ENCODE measurements around the gene SCO2. TPM values are rescaled to one million over a fixed set of nuclear protein-coding genes. Genes with fewer than 3 reads are reported as not detected.

Gene SCO2
- polyA plus RNA-seq, 1 donor (not counting 4 experiments of a cell fraction or from before 2014, with no cell fraction given) = 1.9 TPM

GRCh38 chr22:50544746-50545253, 19.4 kb upstream of the SCO2 start:
- dilution Hi-C loops (cut with MboI; ENCODE audit: extremely low pct_ligation_motif_present, low sequenced_read_pairs) = no loop called here
- Histone ChIP-seq H3K9me3 (ENCODE audit: control insufficient read depth, low read depth, low read length) (no peaks in the 10 kb centered on the region), H3K79me2 (ENCODE audit: control insufficient read depth, insufficient read depth, low read length) (no peaks in the 10 kb centered on the region), H3K27me3 (ENCODE audit: control insufficient read depth, extremely low read depth, insufficient read depth, low read length) (peaks cover 13% of the 10 kb centered on the region), H3K9me1 (ENCODE audit: control insufficient read depth, extremely low read depth, insufficient read depth, low read length) (no peaks in the 10 kb centered on the region), H3K4me2 (ENCODE audit: control insufficient read depth, extremely low read depth, insufficient read depth, low read depth, low read length) (peak overlapping the region; percentile 68), H3K36me3 (ENCODE audit: control insufficient read depth in 2 of 2, extremely low read depth in 1 of 2, insufficient read depth in 2 of 2, low read length in 2 of 2) (no peaks in the 10 kb centered on the region), H4K20me1 (ENCODE audit: control insufficient read depth, extremely low read depth, insufficient read depth, low read length) (no peaks in the 10 kb centered on the region), H3K9ac (ENCODE audit: control insufficient read depth, extremely low read depth, insufficient read depth, low read length) (peak overlapping the region; percentile 65), H3K27ac (ENCODE audit: control insufficient read depth, insufficient read depth, low read length) (peak overlapping the region; percentile 42), H3K4me3 (ENCODE audit: control insufficient read depth in 2 of 3, extremely low read depth in 1 of 3, insufficient read depth in 2 of 3, low read depth in 1 of 3, low read length in 3 of 3) (no peak overlapping the region), H3K4me1 (ENCODE audit: control insufficient read depth, extremely low read depth, insufficient read depth, low read length) (peaks cover 41% of the 10 kb centered on the region), H2AFZ (ENCODE audit: control insufficient read depth, low read length) (no peak overlapping the region)
- TF ChIP-seq CTCF (optimal IDR thresholded peaks at IDR 0.05 in 1 of 3, IDR thresholded peaks at IDR 0.05 in 1 of 3, conservative IDR thresholded peaks at IDR 0.05 in 1 of 3; ENCODE audit: extremely low read depth in 1 of 3, insufficient read depth in 2 of 3, low read length in 3 of 3) = no peak
- no peak for TF ChIP-seq EZH2 (IDR thresholded peaks at IDR 0.05; ENCODE audit: low read length)
- FAIRE-seq (peak; percentile 44), DNase-seq (ENCODE audit: low read depth, low spot score) (no peak)

- H3K4me3 ChIP-seq (ENCODE audit: control insufficient read depth in 2 of 3, extremely low read depth in 1 of 3, insufficient read depth in 2 of 3, low read depth in 1 of 3, low read length in 3 of 3) = peak overlapping the region in 2 of 3 experiments; percentile 13 to 43
- H3K36me3 ChIP-seq (ENCODE audit: control insufficient read depth in 2 of 2, extremely low read depth in 1 of 2, insufficient read depth in 2 of 2, low read length in 2 of 2) = no peaks in the 10 kb centered on the region
- H3K79me2 ChIP-seq (ENCODE audit: control insufficient read depth, insufficient read depth, low read length) = no peaks in the 10 kb centered on the region
- H3K27me3 ChIP-seq (ENCODE audit: control insufficient read depth, extremely low read depth, insufficient read depth, low read length) = peaks cover 13% of the 10 kb centered on the region
- TF ChIP-seq CTCF (optimal IDR thresholded peaks at IDR 0.05 in 1 of 3, IDR thresholded peaks at IDR 0.05 in 1 of 3, conservative IDR thresholded peaks at IDR 0.05 in 1 of 3; ENCODE audit: extremely low read depth in 1 of 3, insufficient read depth in 2 of 3, low read length in 3 of 3) (peak; percentile 42 to 72 (median 50)), EZH2 (IDR thresholded peaks at IDR 0.05; ENCODE audit: low read length) (no peak)
- H3K9me1 ChIP-seq (ENCODE audit: control insufficient read depth, extremely low read depth, insufficient read depth, low read length) = no peaks in the 10 kb centered on the region
- FAIRE-seq = no peak
- peak overlapping the region; percentile 68 for H3K4me2 ChIP-seq (ENCODE audit: control insufficient read depth, extremely low read depth, insufficient read depth, low read depth, low read length)
- dilution Hi-C loops (cut with MboI; ENCODE audit: extremely low pct_ligation_motif_present, low sequenced_read_pairs) = no loop called here
- H4K20me1 ChIP-seq (ENCODE audit: control insufficient read depth, extremely low read depth, insufficient read depth, low read length) = no peaks in the 10 kb centered on the region
- H3K27ac ChIP-seq (ENCODE audit: control insufficient read depth, insufficient read depth, low read length) = peak overlapping the region; percentile 42
- peak overlapping the region; percentile 65 for H3K9ac ChIP-seq (ENCODE audit: control insufficient read depth, extremely low read depth, insufficient read depth, low read length)
- no peak for DNase-seq (ENCODE audit: low read depth, low spot score)
- H3K9me3 ChIP-seq (ENCODE audit: control insufficient read depth, low read depth, low read length) = no peaks in the 10 kb centered on the region
- peak overlapping the region; percentile 49 for H2AFZ ChIP-seq (ENCODE audit: control insufficient read depth, low read length)
- peaks cover 45% of the 10 kb centered on the region for H3K4me1 ChIP-seq (ENCODE audit: control insufficient read depth, extremely low read depth, insufficient read depth, low read length)
Observed at GRCh38 chr22:50544078-50544745, 18.8 kb upstream of the SCO2 start.
